Endodermal cell (in vitro differentiated cells): ENCODE results near the gene CAPRIN1. TPM values are rescaled to one million over a fixed set of nuclear protein-coding genes. Genes with fewer than 3 reads are reported as not detected.

Source experiments
- DNase-seq: peaks from one replicate; pipeline ENCODE4 v3.0.0-alpha.2; 2017
- H3K27ac ChIP-seq: 2 replicates; pipeline ENCODE4 v1.5.1; 2013; ENCODE audit warnings: mild to moderate bottlenecking, low read depth, low read length, moderate library complexity
- H3K27me3 ChIP-seq: 2 replicates; pipeline ENCODE4 v1.6.1; 2013; ENCODE audit warnings: mild to moderate bottlenecking, low read length, moderate library complexity; ENCODE audit not compliant: insufficient read depth, control insufficient read depth, poor library complexity, severe bottlenecking
- H3K36me3 ChIP-seq: 2 replicates; pipeline ENCODE4 v1.7.0; 2013; ENCODE audit warnings: mild to moderate bottlenecking, low read length, moderate library complexity; ENCODE audit not compliant: control insufficient read depth, insufficient read depth
- H3K4me1 ChIP-seq: one replicate; pipeline ENCODE4 v1.7.0; 2013; ENCODE audit warnings: low read length; ENCODE audit not compliant: control insufficient read depth, insufficient read depth
- H3K4me3 ChIP-seq: 2 replicates; pipeline ENCODE4 v1.5.1; 2013; ENCODE audit warnings: mild to moderate bottlenecking, low read length, moderate library complexity
- H3K9ac ChIP-seq: 2 replicates; pipeline ENCODE4 v1.6.1; 2013; ENCODE audit warnings: mild to moderate bottlenecking, low read length, moderate library complexity; ENCODE audit not compliant: poor library complexity, severe bottlenecking; ENCODE audit errors: extremely low read depth
- H3K9me3 ChIP-seq: 2 replicates; pipeline ENCODE4 v1.6.1; 2013; ENCODE audit warnings: mild to moderate bottlenecking, low read length, moderate library complexity; ENCODE audit not compliant: control insufficient read depth
- H3K27ac Mint-ChIP-seq: 2 replicates; pipeline ENCODE4 v1.8.0; 2020; ENCODE audit warnings: mixed read lengths
- H3K27me3 Mint-ChIP-seq: 2 replicates; pipeline ENCODE4 v1.8.0; 2021; ENCODE audit warnings: mild to moderate bottlenecking, mixed read lengths; ENCODE audit not compliant: insufficient read depth
- H3K36me3 Mint-ChIP-seq: 2 replicates; pipeline ENCODE4 v1.8.0; 2020; ENCODE audit warnings: low read depth, mixed read lengths
- H3K4me1 Mint-ChIP-seq: 2 replicates; pipeline ENCODE4 v1.8.0; 2020; ENCODE audit warnings: mixed read lengths
- H3K4me3 Mint-ChIP-seq: 2 replicates; pipeline ENCODE4 v1.8.0; 2020; ENCODE audit warnings: mild to moderate bottlenecking, moderate library complexity, mixed read lengths
- H3K9me3 Mint-ChIP-seq: 2 replicates; pipeline ENCODE4 v1.8.0; 2020; ENCODE audit warnings: mild to moderate bottlenecking, mixed read lengths
- WGBS, 2 experiments: methylation state at CpG; one replicate each; pipeline versions ENCODE4 v1.1.5 to v1.1.7; 2013; ENCODE audit warnings: missing lambda C conversion rate in 2 of 2, mixed read lengths in 1 of 2; ENCODE audit not compliant: insufficient coverage in 1 of 2, insufficient read length in 1 of 2; 5-methylcytosine and 5-hydroxymethylcytosine counted together
- total RNA-seq, 2 donors: library from RNA; stranded (reverse); fragmentation: NEBNext Ultra II Directional in 1 of 2; extraction: Animal tissue kit (Norgen Biotek cat#: 25700) in 1 of 2; gene quantifications; 2 replicates in 1 of 2; 3 replicates in 1 of 2; pipeline ENCODE4 v1.2.1, GENCODE V29; 2021
- TF ChIP-seq, protein P1 (sequence below): fragments of 200-600 bp; sonication (generic); conservative IDR thresholded peaks from 2 replicates; pipeline ENCODE4 v1.5.0; 2021; ENCODE audit warnings: antibody characterized with exemption, mild to moderate bottlenecking

The CAPRIN1 gene
- total RNA-seq, 2 donors from 2014 or later, result 226 to 241 TPM

- no peak overlapping the region for H3K27ac Mint-ChIP-seq
- H3K9me3 Mint-ChIP-seq, result peaks cover 6% of the 10 kb centered on the region
- no peak overlapping the region for H3K4me3 ChIP-seq
- WGBS, 2 experiments, result 89 to 100% methylated on average over 1 to 4 of the region's 4 CpGs
- H3K4me1 Mint-ChIP-seq, result no peaks in the 10 kb centered on the region
- H3K9ac ChIP-seq, result no peak overlapping the region
- H3K9me3 ChIP-seq, result peaks cover 10% of the 10 kb centered on the region
- peaks cover 87% of the 10 kb centered on the region for H3K36me3 ChIP-seq
- H3K4me1 ChIP-seq, result no peaks in the 10 kb centered on the region
- H3K27me3 ChIP-seq, result no peaks in the 10 kb centered on the region
- TF ChIP-seq, protein P1, sequence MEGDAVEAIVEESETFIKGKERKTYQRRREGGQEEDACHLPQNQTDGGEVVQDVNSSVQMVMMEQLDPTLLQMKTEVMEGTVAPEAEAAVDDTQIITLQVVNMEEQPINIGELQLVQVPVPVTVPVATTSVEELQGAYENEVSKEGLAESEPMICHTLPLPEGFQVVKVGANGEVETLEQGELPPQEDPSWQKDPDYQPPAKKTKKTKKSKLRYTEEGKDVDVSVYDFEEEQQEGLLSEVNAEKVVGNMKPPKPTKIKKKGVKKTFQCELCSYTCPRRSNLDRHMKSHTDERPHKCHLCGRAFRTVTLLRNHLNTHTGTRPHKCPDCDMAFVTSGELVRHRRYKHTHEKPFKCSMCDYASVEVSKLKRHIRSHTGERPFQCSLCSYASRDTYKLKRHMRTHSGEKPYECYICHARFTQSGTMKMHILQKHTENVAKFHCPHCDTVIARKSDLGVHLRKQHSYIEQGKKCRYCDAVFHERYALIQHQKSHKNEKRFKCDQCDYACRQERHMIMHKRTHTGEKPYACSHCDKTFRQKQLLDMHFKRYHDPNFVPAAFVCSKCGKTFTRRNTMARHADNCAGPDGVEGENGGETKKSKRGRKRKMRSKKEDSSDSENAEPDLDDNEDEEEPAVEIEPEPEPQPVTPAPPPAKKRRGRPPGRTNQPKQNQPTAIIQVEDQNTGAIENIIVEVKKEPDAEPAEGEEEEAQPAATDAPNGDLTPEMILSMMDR, result no peak
- no peak overlapping the region for H3K27ac ChIP-seq
- peaks cover 81% of the 10 kb centered on the region for H3K36me3 Mint-ChIP-seq
- H3K27me3 Mint-ChIP-seq, result no peaks in the 10 kb centered on the region
- no peak overlapping the region for H3K4me3 Mint-ChIP-seq
- DNase-seq, result no peak
Observed at GRCh38 chr11:34124885-34125668, 73.5 kb downstream of the CAPRIN1 start.

DNA sequence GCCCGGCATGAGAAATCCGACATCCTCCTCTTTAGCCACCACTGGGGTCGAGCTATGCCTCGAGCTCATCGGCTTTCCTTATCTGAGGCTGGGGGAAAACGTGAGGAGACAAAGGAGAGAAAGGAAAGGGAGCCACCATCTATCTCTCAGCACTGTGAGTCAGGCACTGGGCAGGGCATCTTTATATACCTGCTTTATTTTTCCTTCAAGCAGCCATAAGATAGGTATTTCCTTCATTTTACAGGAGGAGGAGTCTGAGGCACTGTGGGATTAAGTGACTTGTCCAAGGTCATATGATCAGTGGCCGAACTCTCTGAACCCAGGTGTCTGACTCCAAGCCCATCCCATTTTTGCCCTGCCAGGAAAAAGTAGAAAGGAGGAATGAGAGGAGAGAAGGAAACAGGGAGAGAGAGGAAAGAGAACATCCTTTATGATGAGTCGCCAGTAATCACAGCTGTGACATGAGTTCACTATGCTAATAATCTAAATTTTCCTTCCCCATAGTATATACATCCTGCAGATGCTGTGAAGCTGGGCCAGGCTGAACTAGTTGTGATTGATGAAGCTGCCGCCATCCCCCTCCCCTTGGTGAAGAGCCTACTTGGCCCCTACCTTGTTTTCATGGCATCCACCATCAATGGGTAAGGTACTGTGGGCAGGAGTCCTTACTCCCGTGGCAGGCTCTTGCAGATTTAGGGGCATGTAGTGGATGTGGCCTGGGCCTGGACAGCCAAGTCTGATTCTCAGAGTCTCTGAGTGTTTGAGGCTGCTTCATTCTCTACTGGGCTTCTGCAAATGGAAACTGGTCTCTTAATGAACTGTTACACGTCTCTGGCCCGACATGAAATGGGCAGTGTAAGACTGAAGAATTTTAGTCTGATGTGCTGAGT is 75.7 kb downstream of the CAPRIN1 start:
- Mint-ChIP-seq H3K4me3 (no peak overlapping the region), H3K9me3 (peaks cover 6% of the 10 kb centered on the region), H3K27ac (peak overlapping the region; percentile 19), H3K4me1 (no peaks in the 10 kb centered on the region), H3K36me3 (peaks cover 82% of the 10 kb centered on the region), H3K27me3 (no peaks in the 10 kb centered on the region)
- TF ChIP-seq, protein P1, result no peak
- H3K27me3 ChIP-seq, result no peaks in the 10 kb centered on the region
- 91 to 94% methylated on average over 6 to 12 of the region's 12 CpGs for WGBS, 2 experiments
- no peak for DNase-seq
- H3K4me3 ChIP-seq, result no peak overlapping the region
- H3K36me3 ChIP-seq, result peaks cover 86% of the 10 kb centered on the region
- no peak overlapping the region for H3K9ac ChIP-seq
- no peaks in the 10 kb centered on the region for H3K4me1 ChIP-seq
- H3K27ac ChIP-seq, result no peak overlapping the region
- peaks cover 10% of the 10 kb centered on the region for H3K9me3 ChIP-seq

- Histone ChIP-seq H3K4me1 (no peaks in the 10 kb centered on the region), H3K27me3 (no peaks in the 10 kb centered on the region), H3K9ac (no peak overlapping the region), H3K9me3 (peaks cover 10% of the 10 kb centered on the region), H3K36me3 (peaks cover 85% of the 10 kb centered on the region), H3K27ac (no peak overlapping the region), H3K4me3 (no peak overlapping the region)
- TF ChIP-seq, protein P1, result no peak
- H3K36me3 Mint-ChIP-seq, result peaks cover 81% of the 10 kb centered on the region
- H3K9me3 Mint-ChIP-seq, result peaks cover 6% of the 10 kb centered on the region
- WGBS, 2 experiments, result 96% methylated on average over 3 of the region's 3 CpGs; no CpG with 5 or more reads in 1 of the 2 experiments
- H3K27me3 Mint-ChIP-seq, result no peaks in the 10 kb centered on the region
- H3K4me3 Mint-ChIP-seq, result no peak overlapping the region
- no peak for DNase-seq
- no peak overlapping the region for H3K27ac Mint-ChIP-seq
- H3K4me1 Mint-ChIP-seq, result no peaks in the 10 kb centered on the region
Observed at GRCh38 chr11:34128824-34129223, 77.3 kb downstream of the CAPRIN1 start.
